Measurements from ENCODE around the gene FOXC2.

FOXC2 gene

DNA sequence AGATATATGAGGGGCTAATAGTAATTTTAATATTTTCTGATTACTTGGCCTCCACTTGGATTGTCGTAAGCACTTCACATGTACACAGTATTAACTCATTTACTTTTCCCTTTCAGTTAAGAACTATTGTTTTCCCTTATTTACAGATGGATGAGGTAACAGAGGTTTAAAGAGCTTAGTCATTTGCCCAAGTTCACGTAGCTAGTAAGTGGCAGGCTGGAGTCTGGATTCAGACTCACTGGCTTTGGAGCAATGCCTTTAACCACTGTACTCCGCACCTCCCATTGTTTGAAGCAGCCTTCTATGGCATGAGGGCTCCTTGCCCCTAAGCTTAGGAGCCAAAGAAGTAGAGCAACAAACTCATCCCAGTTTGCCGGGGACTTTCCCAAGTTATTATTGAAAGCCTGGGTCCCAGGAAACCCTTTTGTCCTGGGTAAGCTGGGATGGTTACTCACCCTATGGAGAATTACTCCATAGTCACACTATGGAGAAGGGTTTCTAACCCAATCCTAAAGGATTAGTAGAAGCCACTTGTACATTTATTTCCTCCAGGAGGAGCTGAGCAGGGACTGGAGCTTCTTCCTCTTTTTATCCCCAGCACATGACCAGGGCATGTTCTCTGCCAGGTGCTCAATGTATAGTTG lies 24.0 kb downstream of the FOXC2 start:
- peak; percentile 71 for DNase-seq (ENCODE audit: low spot score)

DNA sequence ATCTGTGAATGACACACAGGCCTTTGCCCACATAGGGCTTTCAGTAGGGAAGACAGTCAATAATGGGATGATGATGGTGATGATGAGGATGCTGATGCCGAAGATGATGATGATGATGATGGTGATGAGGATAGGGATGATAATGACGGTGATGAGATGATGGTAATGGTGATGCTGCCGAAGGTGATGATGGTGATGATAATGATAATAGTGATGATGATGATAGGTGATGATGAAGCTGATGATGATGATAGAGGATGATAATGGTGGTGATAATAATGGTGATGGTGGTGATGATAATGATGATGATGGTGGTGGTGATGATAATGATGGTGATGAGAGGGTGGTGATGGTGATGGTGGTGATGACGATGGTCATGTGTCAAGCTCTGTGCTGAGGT lies 24.6 kb downstream of the FOXC2 start:
- no peak for DNase-seq (ENCODE audit: low spot score)

DNA sequence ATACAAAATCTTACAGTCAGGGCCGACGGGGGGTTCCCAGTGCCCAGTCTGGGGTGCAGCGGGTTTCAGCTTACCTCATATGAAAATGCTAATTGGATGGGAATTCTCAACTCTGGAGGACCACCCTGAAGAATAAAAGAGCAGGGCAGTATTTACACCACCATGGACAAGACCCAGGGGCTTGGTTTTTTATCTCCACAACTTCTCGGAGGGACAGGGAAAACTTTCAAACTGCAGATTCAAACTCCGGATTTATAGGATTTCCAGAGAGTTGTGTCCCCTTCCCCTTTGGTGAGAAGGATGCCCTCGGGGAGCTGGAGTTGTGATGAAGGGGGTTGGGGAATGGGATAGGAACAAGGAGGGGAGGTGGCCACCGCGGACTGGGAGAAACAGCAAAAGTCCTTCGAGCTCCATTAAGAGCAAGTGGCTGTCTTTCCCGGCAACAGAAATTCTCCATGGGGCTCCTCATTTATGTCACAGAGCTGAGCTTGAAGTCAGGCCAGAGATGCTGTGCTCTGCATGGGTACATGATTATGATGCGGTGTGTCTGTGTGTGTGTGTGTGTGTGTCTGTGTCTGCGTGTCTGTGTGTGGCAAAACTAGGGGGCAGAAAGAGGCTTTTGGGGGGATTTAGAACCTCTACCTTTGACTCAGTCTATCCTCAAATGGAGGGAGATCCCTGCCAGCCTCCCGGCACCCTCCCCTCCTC lies 27.4 kb downstream of the FOXC2 start:
- DNase-seq (ENCODE audit: low spot score) = no peak

DNA sequence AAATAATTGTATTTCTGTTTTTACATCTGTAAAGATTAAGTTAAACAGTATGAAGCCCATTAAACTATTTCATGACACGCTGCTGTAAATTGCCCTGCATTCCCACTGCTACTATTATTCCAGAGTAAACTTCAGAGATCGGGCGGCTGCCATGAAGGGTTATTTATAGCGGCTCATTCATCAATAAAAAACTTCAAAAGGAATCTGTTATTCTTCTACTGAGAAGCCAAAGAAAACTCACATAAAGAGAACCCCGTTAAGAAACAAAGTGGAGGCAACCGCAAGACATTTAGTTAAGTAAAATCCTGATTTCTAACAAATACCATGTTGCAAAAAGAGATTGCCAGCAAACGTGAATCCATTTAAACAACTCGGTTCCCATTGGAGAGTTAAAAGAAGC lies 28.1 kb downstream of the FOXC2 start:
- DNase-seq (ENCODE audit: low spot score) = no peak

DNA sequence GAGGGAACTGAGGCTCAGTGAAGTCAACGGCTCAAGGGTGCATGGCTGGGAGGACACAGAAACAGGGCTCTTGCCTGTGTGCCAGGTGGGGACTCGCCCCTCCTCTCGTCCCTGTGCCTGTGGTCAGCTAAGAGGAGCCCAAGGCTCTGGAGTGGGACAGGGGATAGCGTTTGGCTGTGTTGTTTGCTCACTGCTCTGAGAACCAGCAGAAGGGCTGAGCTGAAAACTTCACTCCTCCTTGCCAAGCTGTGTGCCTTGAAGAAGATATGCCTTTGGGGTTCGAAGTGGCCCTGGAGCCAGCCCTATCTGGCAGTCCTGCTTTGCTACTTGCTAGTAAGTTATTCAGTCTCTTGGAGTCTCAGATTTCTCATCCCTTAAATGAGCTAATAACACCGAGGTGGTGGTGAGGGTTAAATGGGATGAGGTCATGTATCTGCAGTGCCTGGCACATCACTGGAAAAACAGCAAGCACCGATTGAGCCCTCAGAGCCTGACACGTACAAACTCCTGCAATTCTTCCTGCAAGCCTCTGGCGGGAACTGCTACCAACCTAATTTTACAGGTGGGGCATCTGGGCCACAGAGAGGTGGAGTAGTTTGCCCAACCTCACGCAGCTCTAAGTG lies 29.5 kb downstream of the FOXC2 start:
- no peak for DNase-seq (ENCODE audit: low spot score)

DNA sequence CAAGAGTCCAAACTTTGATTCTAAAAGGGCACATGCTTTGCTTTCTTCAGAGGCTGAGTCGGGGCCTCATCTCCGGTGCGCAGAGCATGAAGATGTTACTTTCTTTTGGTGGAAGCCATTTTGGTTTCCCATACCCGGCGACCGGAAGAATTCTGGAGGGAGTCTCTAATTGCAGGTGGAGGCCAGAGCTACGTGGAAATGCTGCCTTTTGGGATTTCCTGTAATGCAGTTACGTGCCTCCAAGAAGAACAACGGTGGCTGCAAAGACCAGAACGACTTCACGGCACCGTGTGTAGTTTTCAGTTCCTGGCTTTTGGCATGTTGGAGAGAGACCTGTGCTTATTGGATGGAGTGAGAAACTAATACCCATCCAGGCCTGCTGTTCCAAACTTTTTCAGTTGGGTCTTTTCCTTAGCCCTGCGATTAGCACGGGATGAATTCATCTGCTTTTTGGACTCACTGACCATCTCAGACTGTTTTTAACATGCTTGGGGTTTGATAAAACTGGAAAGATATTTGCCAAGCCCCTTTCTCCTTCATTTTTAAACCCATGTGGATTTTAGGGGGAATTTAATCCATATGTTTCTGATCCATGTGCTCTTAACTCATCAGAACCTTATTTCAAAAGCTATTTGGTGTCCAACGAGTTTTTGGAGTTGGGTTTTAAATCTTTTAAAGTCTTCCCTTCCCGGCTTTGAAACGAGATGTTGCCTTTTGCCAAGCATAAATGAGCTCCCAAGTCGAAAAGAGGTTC lies 30.7 kb downstream of the FOXC2 start:
- DNase-seq (ENCODE audit: low spot score) = no peak

DNA sequence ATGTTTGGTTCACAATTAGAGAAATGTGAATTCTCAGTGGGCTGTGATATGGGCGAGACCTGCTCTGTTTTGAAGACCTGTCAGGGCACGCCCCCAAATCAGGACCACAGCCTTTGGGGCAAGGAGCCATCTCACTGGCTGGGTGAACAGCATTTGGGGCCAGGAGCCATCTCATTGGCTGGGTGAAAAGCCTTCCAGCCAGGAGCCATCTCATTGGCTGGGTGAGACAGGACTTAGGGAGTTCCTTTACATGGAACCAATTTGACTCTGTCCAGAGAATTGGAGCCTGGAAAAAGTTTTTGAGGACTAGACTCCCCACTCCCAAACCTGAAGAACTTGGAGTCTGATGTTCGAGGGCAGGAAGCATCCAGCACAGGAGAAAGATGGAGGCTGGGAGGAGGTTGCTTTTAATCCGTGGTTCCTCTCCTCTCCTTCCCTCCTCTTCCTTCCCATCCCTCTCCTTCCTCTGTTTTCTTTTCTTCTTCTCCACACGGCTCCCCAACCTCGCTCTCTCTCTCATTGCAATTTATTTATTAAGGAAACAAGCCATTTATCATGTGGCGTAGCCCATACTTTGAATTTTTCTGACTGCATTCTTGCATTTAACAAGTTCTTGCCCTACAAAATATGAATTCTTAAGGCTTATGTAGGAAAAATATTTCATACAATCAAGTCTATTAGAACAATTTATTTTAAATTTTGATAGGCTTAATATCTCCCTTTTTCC lies 31.4 kb downstream of the FOXC2 start:
- DNase-seq (ENCODE audit: low spot score) = no peak

DNA sequence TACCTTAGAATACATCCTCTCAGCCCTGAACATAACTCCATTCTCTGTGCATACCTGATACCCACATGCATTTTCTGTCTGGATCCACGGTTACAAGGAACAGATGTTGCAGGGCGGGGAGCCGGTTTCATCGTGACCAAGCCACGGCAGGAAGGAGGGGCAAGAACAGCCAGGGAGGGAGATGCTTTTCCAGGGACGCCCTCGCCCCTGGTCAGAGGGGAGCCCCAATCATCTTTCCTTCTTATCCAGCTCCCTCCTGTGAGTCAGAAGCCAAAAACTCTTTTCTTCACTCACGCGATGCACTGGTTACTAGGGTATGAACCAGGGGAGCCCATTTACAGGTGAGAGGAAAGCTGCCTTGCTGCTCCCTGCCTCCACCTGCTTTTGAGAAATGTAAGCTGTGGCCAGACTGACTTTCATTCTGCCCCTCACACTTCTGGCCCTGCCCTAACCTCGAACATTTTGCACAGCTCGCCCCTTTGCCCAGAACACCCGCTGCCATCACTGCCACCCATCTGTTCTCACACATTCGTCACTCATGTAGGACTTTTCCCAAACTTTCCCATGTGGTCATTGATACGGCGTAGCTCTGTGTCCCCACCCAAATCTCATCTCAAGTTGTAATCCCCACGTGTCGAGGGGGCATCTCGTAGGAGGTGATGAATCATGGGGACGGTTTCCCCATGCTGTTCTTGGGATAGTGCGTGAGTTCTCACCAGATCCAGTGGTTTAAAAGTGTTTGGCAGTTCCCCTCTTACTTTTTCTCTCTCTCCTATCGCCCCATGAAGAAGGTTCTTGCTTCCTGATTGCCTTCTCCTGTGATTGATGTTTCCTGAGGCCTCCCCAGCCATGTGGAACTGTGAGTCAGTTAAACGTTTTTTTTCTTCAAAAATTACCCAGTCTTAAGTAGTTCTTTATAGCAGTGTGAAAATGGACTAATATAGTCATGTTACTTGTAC lies 32.3 kb downstream of the FOXC2 start:
- DNase-seq (ENCODE audit: low spot score) = peak; percentile 52

DNA sequence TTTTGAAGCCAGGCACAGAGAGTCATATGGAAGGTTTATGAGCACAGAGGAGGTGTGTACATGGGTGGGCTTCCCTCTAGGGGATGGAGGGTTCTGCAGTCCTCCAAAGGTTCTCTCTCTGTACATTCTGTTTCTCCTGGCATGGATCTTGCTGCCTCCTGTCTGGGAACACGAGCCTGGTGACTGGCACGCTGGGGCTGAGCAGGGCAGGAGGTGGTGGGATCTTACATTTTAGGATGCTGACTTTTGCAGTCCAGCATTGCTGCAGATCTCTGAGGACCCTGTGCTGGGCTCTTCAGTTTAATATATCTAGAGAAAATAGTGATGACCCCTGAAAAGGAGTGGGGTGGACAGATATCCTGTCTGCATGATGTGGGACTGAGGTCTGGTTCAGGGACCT lies 34.7 kb downstream of the FOXC2 start:
- no peak for DNase-seq (ENCODE audit: low spot score)

DNA sequence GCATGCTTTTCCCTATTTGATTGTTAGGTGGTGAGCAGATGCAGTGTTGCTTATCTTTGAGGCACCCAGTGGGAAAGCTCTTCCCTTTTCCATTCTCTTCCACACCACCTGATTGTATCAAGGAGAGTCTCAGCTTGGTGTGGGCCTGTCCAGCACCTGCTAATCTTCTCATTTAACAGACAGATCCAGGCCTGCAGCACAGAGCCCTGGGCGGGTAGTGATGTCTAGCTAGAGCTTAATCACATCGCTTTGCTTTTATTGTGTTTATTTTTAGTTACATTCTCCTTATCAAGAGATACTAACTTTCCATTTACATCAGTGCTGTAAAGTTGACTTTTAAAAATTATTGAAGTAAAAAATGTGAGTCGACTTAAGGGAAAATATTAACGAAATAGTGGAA lies 35.9 kb downstream of the FOXC2 start:
- DNase-seq (ENCODE audit: low spot score) = no peak

DNA sequence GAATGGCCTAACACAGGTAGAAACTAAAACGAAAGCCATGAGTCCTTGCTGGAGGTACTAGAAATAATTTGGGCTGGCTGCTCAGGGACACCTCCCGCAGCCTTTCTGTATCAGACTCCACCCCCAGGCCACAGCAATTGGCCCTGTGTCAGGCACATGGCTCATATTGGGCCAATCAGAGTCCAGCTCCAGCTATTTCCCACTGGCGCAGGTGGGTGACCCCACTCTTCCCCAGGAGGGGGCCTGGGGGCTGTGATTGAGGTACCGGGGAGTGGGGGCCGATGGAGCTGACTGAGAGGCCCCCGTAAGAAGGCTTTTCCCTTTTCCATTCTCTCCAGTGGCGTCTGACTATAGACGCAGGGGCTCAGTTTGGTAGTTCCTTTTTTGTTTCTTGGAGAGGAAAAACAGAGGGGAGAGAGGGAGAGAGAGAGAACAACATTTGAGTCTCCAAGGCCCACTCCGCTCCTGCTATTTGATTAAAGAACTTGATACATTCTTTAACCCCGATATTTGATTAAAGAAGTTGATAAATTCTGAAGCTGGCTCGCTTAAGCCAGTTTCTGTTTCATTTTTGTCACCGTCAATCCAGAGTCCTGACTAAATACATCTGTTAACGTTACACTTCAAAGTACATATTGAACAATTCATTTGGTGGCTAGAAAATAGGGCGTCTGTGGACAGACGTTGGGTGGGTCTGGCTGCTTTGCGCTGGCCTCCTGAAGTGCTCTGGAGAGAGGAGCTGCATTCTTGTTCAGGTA lies 38.0 kb downstream of the FOXC2 start:
- no peak for DNase-seq (ENCODE audit: low spot score)

DNA sequence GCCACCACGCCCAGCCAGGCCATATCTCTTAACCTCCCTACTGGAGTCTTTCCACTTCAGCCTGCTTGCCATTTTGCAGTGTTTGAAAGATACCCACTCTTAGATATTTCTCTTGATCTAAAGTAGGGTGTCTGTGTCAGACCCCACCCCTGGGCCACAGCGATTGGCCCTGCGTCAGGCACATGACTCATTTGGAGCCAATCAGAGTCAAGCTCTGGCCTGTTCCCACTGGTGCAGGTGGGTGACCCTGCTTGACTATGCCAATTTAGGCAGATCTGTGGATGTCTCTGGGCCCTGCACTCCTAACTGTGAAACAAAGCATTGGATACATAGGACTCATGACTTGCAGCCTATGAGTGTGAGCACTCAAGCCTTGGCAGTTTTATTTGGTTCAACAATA lies 39.3 kb downstream of the FOXC2 start:
- DNase-seq (ENCODE audit: low spot score) = no peak

DNA sequence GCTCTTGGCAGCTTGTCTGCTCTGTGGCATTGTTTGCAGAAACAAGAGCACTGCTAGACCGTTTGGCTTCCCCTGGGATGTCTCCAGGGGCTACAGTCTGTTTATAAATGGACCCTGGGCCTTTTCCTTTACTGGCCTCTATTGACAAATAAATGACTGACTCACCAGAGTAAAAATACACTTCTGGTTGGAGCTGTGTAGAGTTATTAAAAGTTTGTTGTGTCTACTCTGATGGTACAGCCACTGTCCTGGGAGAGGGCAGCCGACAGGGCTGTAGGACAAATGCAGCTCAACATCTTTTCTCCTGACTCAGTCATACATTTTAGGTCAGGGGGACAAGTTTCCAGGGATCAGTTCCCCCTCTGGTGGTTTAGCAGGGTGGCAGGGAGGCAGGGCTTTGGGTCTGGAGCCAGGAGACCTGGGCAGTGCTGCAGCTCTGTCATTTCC lies 41.7 kb downstream of the FOXC2 start:
- DNase-seq (ENCODE audit: low spot score) = no peak

DNA sequence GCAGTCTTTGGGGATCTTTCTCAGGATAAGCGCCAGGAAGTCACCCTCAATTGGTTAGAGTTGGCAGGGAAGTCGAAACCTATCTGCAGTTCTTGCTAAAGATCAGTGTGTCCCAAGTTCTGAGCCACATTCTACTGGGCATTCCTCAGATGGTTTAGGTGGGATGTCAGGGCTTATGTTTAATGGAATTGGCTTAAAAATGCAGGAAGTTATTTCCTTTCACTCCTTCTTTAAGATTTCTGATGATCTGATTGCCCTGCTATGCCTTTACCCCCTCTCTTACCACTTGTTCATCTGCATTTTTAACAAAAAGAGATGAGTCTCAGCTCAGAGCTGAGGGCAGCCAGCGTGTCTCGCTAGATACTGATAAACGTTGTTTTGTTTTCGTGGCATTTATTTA lies 42.5 kb downstream of the FOXC2 start:
- peak; percentile 89 for DNase-seq (ENCODE audit: low spot score)

DNA sequence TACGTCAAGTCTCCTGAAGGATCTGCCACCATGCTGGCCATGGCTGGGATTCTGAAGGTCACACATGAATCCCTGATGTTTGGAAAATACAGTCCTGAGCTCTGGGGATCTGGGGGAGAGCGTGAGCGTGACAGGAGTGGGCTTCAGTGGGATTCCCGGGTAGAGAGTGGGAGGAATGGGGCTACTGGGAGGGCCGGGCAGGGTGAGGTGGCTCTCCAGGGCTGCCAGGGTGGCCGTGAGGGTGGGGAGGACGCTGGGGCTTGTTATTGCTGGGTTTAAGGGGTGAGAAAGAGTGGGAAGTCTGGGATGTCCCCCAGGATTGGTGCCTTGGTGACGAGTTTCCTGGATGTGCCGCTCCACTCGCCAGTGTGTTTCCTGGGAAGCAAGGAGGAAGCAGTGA lies 43.0 kb downstream of the FOXC2 start:
- DNase-seq (ENCODE audit: low spot score) = no peak

DNA sequence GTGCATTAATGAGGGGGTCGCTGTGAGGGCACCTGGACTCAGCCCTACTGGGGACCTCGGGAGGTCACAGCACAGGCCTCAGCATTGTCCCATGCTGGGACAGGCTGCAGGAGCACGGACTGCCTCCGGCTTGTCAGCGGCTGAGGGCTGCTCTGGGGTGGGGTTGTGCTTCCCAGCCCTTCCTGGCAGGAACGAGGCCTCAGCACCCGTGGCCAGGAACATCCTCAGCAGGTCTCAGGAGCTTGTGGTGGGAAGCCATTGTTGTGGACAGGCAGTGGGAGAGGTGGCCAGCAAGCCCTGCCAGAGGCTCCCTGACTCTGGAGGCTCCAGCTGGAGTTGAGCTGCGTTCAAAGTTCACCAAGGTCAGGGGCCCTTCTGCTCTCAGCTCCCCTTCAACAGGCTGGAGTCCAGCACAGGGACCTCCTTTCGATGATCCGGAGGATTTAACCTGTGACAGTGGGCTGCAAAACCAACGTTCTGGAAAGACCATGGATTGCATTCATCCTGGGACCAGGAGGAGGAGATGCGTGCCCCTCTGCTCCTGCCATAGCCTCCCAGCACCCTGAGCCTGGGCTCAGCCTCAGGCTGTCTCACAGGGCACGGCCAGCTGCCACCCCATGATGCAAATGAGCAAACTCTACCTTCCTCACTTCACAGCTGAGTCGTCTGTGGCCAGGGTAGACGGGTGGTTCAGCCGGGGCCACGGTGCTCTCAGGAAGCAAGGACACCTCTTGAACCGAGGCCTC lies 44.3 kb downstream of the FOXC2 start:
- no peak for DNase-seq (ENCODE audit: low spot score)

DNA sequence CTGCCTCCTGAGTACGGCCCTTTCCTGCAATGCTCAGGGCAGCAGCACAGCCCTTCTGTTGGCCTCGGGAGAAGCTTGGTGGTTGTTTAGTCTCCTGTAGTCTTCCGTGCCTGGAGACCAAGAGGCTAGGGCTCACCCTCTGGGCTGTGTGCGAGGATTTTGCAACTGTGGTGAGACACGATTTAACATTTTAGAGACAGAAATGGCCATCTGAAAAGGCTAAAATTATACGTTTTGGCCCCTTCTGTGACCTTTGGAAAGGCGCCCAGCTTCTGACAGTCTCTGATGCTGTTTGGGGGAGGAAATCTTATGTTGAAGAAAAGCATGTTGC lies 44.9 kb downstream of the FOXC2 start:
- no peak for DNase-seq (ENCODE audit: low spot score)

DNA sequence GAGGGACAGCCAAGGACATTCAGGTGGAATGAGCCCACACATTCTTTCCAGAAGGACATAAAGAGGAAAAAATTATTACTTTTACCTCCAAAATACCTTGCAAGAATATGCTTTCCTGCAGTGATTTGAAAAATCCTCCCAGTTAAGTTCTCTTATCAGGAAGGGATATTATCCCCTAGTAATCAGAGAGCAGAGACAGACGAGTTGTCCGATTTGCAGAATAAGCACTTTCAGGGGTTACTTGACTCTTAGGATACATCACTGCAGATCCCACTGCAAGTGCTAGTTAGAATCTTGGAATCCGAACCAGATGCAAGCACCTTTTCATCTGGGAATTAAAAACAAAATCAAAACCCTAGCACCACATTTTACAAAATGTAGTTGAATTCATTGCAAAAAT lies 45.3 kb downstream of the FOXC2 start:
- DNase-seq (ENCODE audit: low spot score) = no peak

DNA sequence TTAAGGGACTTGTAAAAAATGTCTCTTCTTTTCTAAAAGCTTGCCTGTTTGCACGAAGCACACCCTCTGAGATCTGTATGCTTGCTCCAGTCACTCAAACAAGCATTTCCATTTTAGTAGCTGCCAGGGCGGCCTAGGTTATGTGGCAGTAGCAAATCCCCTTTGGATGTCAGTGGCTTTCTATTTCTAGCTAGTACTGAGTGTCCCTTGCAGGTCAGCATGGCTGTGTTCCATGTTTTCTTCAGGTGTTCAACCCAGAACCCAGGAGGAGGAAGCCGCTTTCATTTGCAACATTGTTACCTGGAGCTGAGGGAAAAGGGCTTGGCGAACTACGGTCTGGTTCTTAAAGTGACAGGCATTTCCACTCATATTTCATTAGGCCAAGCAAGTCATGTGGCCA lies 48.1 kb downstream of the FOXC2 start:
- no peak for DNase-seq (ENCODE audit: low spot score)

DNA sequence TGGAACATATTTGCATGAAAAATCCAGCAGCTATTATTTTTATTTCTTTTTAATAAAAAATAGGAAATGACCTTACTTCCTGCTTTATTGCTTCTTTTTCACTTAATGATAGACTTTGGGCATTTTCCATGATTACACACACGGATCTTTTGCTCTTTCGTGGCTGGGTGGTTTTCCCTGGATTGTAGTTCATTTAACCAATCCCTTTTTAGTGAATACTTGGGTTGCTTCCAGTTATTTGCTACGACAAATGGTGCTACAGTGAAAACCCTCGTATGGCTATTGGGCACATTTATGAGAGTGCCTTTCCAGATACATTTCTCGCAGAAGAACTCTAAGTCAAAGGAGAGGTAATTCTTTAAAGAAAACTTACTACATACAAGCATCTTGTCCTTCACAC lies 50.3 kb downstream of the FOXC2 start:
- DNase-seq (ENCODE audit: low spot score) = no peak
